Measurements from ENCODE around the gene PRAME.

DNA sequence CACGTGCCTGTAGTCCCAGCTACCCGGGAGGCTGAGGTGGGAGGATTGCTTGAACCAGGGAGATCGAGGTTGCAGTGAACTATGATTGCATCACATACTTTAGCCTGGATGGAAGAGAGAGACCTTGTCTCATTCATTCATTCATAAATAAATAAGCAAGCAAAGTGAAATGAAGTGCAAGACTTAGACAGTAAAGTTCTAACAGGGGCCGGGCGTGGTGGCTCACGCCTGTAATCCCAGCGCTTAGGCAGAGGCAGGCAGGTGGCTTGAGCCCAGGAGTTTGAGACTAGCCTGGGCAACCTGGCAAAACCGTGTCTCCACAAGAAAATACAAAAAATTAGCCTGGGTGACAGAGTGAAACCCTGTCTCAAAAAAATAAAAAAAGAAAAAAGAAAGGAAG lies 37.4 kb downstream of the PRAME start:
- TF ChIP-seq POLR2A (IDR thresholded peaks at IDR 0.05) (no peak), POLR2AphosphoS5 (IDR thresholded peaks at IDR 0.05; ENCODE audit: insufficient read depth in 1 of 2, low read depth in 1 of 2) (no peak)
